ENCODE data around the gene DCTN4.

DNA sequence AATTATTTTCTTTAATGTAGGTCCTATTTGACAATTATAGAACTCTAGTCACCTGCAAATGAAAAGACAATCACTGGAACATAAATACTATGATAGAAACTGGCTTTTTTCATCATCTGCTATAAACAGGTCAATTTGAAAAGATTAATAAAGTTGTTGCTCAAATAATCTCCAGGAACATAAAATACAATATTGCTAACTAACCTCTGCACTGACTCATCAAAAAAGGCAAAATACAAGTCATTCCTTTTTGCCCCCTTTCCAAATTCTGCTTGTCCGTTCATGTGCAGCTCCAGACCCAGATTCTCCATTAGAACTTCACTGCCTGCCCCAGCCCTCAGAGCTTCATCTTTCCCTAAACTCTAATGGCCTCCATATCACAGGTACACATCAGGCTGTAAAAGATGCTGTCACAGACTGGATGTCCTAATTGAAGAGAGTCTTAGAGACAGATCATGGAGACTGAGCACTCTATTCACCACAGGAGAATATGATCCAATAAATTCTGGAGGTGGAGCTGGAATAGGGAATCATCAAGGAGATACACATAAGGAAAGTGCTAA is 1.6 kb downstream of the DCTN4 start:
- TF ChIP-seq, protein P1, sequence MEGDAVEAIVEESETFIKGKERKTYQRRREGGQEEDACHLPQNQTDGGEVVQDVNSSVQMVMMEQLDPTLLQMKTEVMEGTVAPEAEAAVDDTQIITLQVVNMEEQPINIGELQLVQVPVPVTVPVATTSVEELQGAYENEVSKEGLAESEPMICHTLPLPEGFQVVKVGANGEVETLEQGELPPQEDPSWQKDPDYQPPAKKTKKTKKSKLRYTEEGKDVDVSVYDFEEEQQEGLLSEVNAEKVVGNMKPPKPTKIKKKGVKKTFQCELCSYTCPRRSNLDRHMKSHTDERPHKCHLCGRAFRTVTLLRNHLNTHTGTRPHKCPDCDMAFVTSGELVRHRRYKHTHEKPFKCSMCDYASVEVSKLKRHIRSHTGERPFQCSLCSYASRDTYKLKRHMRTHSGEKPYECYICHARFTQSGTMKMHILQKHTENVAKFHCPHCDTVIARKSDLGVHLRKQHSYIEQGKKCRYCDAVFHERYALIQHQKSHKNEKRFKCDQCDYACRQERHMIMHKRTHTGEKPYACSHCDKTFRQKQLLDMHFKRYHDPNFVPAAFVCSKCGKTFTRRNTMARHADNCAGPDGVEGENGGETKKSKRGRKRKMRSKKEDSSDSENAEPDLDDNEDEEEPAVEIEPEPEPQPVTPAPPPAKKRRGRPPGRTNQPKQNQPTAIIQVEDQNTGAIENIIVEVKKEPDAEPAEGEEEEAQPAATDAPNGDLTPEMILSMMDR (IDR thresholded peaks at IDR 0.05) = no peak
- TF ChIP-seq ZFX (IDR thresholded peaks at IDR 0.05; ENCODE audit: borderline replicate concordance) = no peak
